Measurements from ENCODE around the gene GLI3. TPM values are rescaled to one million over a fixed set of nuclear protein-coding genes. Genes with fewer than 3 reads are reported as not detected.

The GLI3 gene
- total RNA-seq, 1 donor from 2014 or later: 25.5 TPM

DNA sequence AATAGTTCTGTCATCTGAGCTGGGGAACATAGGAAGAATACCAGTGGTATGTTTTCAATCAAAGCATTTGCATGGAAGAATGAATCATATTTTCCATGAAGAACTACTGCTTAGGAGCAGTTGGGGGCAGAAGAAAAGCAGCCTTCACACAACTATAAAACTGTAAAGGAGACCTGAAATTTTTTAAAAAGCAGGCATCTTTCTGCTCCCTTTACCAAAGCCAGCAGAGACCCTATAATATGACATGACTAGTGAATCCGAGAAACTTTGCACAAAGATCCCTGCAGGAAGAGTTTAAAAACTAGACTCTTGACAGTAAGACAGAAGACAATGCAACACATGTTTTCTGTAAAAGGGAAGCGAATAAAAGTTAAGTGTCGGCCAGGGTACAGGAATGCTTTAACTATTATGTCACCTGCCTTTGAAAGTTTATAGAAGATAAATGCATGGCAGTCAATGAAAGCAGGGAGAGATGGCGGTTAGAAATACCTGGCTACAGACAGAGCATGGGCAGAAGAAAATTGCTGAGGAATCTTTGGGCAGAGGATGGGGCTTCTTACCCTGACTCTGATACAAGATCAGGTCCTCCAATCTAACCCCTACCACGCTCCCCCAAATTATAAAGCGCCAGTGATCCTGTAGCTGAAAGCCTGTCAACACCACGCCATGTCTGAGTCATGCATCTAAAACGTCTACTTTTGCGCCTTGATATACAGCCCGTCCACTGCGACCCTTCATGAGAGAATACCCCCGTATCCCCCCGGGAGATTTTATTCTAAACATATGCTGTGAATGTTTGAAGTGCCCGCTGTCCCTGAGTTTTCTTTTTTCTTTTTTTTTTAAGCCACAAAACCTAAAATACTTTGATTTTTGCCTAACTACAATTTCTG, 93.1 kb downstream of the GLI3 start:
- no peak for DNase-seq (ENCODE audit: low spot score)

DNA sequence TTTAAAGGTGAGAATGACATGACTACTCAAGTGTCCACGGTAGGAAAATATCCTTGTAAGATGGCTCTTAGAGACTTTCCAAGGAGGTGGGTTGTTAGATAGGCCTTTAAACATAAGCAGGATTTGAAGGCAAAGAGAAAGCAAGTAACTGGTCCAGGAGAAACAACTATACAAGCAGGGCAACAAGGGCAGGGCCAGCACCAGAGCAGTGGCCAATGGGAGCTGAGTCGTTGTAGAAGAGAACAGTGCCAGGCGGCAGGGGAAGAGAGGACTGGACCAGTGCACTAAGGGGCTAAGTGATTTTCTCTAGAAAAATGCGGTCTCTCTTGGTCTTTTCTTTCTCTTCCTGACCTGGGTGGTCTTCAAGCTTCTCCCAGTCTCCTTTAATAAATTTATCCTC, 94.9 kb downstream of the GLI3 start:
- no peak for DNase-seq (ENCODE audit: low spot score)

DNA sequence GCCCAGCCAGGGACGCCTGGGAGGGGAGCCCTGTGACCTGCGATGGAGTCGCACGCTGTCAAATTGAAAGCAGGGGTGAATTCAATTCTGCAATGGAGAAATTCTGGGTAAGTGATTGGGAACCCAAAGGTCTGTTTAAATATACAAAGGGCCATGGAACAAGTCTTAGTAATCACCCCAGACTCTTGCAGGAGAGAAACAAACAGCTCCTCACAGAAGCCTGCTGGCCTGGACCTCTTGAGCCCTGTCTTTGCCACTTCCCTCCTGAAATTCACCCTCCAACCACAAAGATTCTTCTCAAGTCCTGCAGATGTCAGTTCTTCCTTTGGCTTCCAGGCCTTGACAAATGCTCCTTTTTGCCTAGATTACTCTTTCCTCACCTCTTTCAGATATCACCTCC, 97.3 kb downstream of the GLI3 start:
- no peak for DNase-seq (ENCODE audit: low spot score)

DNA sequence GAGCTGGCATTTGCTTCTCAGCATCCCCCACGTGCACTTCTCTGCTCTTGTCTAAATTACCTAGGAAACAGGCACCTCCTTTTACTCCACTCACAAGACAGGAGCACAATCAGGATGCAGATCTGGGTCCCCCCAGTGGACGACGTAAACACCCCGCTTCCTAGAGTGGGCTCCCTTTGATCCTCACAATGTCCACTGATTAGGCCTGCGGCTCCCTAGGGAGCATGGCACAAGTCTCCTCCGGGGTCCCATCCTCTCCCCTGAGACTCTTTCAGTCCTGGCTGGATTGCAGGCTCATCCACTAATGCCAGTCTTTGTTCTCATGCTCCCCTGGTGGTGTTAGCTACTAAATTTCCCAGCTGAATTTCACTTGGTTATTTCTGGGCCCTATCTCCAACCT, 98.3 kb downstream of the GLI3 start:
- DNase-seq (ENCODE audit: low spot score): no peak

DNA sequence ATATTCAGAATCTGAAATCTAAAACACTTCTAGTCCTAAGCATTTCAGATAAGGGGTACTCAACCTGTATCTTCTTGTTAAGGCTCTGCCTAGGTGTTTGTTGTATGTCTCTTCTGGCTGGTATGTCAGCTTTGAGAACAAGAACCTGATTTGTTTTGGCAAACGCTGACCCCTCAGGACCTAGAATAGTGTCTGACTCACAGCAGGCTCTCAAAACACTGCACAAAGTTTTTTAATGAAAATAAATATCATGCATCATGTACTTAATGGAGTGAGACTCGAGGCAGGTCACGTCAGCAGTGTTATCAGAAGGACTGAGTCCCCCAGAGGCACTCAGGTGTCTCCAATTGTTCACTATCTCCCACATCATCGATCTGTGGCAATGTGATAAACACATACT, 99.1 kb downstream of the GLI3 start:
- no peak for DNase-seq (ENCODE audit: low spot score)

DNA sequence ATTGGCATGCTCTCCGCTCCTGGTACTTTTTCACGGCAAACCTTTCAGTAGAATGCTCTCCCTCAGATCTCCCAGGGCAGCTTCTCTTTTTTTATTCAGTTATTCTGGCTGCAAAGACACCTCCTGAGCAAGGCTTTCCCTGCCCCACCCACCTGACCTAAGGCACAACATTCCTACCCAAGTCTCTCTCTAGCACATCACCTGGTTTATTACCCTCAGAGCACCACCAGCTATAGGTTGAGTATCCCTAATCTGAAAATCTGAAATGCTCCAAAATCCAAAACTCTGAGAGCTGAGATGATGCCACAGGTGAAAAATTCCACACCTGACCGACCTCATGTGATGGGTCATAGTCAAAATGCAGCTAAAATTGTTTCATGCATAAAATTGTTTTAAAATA, 99.6 kb downstream of the GLI3 start:
- no peak for DNase-seq (ENCODE audit: low spot score)

DNA sequence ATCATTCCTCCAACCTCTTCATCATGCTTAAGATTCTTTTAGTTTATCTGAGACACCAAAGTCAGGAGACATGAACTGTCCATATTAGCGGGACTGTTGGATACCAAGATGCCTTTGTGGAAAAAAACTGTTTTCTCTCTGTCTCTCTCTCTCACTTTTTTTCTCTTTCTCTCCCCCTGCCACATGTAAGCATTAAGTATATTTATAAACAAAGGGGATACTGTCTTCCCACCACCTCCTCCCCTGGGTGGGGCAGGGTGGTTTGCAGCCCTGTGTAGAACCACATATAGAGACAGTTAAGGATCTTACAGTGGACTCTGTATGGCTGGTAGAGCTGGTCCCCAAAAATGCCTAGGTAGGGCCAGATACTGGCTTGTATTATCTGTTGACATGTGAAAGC, 101.3 kb downstream of the GLI3 start:
- no peak for DNase-seq (ENCODE audit: low spot score)

DNA sequence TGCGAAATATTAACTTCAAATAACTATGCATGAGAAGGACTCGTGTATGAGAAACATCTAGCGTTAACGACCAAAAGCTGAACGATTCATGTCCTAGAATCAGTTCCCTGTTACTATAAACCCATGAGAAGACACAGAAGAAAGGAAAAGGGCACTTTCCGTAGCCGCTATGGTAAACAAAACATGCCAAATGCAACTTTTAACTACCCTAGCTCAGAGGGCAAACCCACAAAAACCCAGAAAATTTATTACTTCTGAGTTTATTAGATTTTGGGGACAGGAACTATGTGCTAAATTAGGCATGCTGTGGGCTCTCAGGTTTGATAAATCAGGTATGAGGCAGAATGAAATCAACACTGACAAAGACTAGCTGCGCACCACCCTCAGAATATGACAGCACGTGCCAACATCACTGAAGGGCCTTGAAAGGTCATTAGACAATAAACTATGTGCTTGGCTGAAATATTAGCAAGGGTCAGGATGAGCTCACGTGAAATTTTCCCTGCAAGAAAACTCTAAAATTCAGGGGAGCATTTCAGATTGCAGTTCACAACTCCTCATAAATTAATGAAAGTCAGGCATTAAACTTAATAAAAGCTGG, 102.6 kb downstream of the GLI3 start:
- no peak for DNase-seq (ENCODE audit: low spot score)

DNA sequence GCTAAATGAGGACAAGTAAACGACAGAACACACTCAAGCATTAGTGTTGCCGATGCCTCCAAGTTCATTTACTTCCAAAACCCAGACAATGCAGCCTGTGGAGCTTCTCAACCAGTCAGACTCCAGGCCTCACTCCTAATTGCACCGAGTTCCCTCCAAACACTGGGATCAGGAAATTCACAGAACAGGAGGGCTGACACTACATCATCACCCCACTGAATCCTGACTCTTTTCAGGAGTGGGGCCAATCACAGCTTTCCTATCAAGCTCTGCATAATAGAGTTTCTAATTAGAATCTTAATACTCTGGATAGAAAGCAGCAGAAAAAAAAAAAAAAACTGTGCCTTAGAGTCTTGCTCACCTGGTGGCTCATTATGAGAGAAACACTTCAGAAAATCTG, 103.7 kb downstream of the GLI3 start:
- DNase-seq (ENCODE audit: low spot score): no peak

DNA sequence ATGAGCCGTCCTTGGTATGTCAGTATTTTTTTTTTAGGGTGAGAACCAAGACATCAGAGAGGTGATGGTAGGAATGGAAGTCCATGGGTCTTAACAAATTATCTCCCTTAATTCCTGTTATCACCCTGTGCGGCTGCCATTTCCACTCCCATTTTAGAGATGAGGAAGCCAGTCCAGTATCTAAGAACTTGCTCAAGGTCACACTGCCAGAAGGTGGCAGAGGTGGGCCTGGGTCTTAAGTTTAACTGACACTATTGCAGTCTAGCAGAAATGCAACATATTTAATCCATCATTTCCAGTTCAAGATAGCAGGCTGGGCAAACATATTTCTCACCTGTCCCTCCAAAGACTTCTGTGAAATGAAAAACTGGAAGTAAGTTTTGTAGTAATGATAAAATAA, 108.3 kb downstream of the GLI3 start:
- no peak for DNase-seq (ENCODE audit: low spot score)

DNA sequence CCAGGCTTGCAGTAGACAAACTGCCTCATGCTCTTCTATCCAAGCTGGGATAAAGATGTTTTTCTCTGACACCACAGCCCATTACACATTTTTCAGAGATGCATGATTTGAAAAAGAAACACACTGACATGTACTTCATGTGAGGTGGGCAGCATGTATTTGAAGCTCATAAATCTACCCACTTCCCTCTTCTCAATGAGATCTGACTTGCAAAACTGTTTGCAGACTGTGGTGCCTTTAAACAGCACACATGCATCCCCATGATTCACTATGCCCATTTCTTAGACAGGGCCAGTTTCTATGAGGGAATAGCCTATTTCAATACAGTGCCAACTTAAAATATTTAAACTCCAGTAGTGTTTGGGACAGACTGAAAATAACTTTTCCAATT, 109.8 kb downstream of the GLI3 start:
- DNase-seq (ENCODE audit: low spot score): no peak

DNA sequence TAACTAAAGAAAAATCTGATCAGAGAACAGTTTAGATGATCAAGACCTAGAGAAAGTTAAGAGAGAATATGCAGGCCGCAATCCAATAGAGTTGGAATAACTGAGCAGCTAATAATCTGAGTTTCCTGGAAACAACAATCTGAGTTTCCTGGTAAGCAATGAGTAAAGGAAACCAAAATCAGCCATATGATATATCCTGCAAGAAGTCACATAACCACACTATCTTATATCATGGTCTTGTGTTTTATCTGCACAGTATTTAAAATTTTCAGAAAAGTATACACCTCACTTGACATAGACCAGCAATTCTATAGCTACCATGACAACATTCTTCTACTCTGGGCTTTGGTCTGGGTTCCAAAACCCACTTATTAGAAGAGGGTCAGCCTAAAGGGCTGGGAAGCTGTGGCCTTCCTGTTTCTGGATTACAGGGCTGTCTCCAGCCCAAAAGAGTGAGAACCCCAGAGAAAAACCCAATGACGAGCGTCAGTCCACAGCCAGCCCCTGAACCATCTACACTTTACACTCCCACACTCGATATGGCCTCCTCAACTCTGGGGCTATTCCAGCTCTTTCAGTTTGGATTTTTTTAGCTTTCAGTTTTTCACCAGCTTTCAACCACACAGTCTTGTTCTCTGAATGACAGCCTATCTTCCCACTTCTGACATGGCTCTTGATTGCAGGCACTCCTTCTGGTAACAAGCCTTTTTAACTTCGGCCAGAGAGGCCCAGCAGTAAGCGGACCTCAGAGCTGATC, 110.4 kb downstream of the GLI3 start:
- no peak for DNase-seq (ENCODE audit: low spot score)

DNA sequence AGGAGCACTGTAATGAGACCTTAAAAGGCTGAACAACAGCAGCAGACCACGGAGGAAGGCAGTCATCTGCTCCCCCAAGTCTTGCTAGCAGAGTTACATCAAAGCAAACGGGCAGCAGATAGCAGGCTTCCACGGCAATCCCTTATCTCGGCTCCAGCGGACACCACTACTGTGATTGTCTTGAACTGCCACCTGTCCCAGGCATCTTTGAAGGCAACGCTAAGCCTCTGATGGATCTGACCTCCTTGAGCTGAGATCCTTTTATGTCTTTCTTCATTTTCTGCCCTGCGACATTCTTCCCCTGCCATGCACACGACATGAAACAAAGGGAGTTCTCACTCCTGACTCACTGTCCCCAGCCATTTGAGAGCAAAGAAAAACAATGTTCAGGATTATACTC, 111.7 kb downstream of the GLI3 start:
- no peak for DNase-seq (ENCODE audit: low spot score)

DNA sequence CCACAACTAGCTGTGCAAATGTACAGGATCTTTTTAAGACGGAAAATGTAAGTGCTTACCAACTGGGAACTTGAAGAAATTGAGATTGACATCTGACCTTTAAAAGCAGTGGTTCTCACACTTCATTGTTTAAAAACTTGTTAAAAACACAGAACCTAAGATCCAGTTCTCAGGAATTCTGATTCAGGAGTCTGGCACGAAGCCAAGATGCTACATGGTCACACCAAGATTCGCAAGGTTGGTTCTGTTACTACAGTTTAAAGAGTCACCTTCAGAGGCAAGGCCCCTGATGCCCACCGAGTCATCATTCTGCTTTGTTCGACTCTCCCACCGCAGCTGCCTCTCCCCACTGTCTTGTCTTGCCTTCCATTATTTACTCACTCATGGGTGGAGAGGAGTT, 113.3 kb downstream of the GLI3 start:
- no peak for DNase-seq (ENCODE audit: low spot score)

DNA sequence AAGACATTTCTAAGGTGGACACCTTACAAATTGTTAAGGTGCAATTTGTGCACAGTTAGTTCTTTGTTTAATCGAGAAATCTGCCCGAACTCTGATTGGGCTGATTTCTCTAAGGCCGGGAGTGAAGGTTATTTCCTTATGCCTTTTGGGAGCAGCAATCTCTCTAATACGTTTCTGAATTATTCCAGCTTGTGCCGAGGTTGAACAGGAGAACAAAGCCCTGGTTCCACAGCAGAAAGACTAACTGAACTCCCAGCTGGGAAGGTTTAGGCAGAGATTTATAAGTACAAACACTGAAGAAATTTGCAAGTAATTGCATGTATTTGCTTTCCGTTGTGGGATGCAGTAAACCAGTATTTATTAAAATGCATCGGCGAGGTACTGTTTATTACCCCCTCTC, 116.8 kb downstream of the GLI3 start:
- DNase-seq (ENCODE audit: low spot score): no peak

DNA sequence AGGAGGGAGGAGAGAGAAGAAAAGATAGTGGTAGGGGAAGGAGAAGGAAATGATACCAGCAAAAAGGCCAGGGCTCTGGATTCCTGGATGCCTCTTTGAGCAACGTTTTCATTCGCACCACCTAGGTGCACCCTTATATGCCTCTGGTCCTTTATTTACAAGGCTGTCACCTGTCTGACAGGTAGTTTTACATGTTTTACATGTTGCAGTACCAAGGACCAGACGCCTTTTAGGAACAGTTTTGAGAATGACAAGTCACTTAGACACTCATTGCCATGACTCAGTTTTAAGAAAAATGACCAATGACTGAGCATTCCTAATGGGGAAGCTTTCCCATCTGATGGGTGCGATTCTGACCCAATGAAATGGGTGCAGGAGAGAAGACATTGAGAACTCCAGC, 119.8 kb downstream of the GLI3 start:
- no peak for DNase-seq (ENCODE audit: low spot score)

DNA sequence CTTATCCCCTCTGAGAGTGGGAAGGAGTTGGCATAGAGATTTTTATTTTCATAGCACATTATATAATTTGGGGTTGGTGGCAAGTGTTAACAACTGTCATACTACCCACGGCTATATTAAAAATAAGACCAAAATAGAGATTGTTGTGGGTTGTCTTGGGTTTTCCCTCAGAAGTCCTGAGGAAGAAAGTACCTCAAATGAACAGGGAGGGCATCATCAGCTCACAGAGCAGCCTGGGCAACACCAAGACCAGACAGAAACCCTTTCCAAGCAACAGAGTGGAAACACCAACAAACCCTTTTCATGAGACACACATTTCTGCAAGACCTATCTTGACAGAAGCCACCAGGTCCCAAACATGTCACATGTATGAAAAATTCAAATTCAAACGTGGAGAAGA, 121.2 kb downstream of the GLI3 start:
- no peak for DNase-seq (ENCODE audit: low spot score)

DNA sequence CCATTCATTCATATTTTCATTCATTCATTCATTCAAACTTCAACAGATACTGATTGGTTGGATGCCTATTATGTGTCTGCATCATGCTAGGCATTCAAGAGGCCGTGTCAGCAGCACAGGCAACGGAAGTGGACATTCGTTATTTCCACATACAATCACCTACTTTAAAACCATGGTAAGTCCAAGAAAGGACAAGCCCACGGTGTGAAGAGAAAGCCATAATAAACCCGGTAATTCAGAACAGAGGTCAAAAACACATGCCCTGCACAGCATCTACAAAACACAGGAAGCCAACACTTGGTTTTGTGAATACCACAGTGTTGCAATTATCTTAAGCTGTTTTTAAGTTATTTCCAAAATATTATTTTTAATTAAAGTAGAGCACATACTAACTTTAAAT, 126.7 kb downstream of the GLI3 start:
- DNase-seq (ENCODE audit: low spot score): no peak

DNA sequence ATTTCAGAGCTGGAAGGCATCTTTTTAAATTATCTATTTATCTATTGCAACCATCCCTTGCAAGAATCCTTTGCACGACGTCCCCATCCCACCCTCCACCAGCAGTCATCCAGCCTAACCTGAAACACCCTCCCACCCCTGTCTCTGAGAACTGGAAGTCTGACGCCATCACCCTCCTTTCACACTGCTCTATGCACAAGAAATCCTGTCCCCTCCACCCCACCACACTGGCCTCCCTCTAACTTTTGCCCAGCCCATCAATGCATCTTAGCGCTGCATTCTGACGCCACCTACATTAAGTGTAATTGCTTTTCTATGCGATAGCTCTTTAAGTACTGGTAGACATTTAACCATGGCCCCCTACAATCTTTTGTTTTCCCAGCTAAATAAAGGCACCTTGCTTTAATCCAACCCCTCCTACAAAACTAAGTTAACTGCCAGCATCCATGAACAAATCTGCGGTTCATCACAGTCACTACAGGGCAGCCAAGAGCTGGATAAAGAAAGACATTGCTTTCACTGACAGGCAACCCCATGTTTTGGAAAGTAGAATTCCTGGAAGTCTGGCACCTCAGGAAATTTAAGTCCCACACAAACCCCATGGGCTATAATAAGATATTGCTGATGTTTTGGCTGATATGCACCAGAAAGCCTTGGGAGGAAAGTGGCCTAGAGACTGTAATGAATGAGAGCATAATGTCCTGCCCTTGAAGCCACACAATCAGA, 128.0 kb downstream of the GLI3 start:
- DNase-seq (ENCODE audit: low spot score): no peak

DNA sequence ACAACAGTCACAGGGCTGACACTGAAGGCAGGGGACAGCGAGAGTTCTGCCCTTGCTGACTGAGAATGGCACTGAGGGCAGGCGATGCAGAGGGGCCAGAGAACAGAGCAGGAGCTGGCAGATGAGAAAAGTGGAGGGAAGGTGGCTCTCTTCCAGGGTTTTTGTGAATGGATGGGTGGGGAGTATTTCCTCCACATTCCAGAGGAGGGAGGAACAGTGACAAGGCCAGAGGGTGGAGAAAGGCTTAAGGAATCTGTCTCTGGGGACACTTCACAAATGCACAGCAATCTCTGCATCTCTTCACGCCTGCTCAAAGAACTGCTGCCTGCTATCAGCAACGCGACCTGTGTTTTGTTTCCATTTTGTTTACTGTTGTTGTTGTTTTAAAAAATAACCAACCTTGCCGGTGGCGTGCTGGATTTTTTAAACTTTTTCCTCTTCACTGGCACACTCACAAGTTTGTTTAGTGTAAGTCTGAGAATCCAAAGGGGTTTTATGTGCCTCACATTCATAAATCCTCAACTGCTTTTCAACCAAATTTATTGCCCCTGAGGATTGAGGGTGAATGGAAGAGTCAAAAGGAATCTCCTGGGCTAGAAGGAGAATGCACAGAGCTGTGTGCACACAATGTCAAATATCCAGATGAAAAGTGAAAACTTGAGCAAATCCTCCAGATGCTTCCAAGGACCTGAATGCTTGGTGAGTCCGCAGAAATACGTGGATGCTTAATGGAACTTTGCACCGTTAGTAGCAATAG, 129.3 kb downstream of the GLI3 start:
- DNase-seq (ENCODE audit: low spot score): no peak

DNA sequence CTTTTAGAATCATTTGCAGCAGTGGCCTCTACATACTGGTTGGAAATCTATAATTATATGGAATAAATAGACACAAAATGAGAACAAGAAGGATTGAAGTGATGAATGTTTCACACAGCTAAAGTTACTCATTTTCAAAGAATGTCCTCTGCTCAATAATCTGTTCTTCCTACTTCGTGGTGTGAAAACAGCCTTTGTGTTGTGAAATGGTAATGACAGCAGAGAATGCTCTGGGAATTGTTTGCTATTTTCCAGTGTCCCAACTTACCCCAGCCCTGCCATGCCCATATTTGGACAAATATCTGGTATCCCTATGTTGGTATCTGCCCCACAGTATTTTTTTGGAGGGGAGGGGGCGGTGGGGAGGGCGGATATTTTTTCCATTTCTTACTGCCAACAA, 130.4 kb downstream of the GLI3 start:
- no peak for DNase-seq (ENCODE audit: low spot score)
